Measurements from ENCODE around the gene GFOD2.

- no peak for TF ChIP-seq CTCF (IDR thresholded peaks at IDR 0.05)
- TF ChIP-seq POLR2A (IDR thresholded peaks at IDR 0.05), result no peak
Observed at GRCh38 chr16:67662653-67663010, 56.5 kb downstream of the GFOD2 start.
